Measurements from ENCODE around the gene KLHL4.
"Not testable (repeated sequence)": the region's sequence is repeated elsewhere in the genome, so short reads cannot be mapped to it uniquely, and the experiment has no call there.

KLHL4 gene

GRCh38 chrX:87661761-87662160 is 144.2 kb downstream of the KLHL4 start:
- no peak for DNase-seq (ENCODE audit: low read depth, low spot score)

DNA sequence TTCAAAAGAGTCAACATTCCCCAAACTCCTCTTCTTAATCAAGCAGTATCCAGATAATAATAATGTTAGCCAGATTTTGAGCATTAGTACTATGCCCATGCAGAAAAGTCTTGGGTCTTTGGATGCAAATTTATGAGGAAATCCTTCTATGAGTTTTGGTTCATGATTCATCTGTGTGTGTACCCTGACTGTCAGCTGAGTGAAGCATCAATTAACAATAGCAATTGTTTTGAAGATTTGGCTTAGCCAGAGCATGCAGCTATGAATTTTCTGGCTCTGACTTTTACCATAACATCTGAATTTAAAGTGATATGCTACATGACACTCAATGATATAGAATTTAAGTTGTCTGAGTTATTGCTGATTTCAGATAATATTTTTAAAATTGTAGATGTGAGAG is 145.8 kb downstream of the KLHL4 start:
- no peak for DNase-seq (ENCODE audit: low read depth, low spot score)

- no peak for DNase-seq (ENCODE audit: low read depth, low spot score)
Measured at GRCh38 chrX:87664381-87664780, 146.8 kb downstream of the KLHL4 start.

- peak; percentile 69 for DNase-seq (ENCODE audit: low read depth, low spot score)
Measured at GRCh38 chrX:87679849-87680248, 162.2 kb downstream of the KLHL4 start.

DNA sequence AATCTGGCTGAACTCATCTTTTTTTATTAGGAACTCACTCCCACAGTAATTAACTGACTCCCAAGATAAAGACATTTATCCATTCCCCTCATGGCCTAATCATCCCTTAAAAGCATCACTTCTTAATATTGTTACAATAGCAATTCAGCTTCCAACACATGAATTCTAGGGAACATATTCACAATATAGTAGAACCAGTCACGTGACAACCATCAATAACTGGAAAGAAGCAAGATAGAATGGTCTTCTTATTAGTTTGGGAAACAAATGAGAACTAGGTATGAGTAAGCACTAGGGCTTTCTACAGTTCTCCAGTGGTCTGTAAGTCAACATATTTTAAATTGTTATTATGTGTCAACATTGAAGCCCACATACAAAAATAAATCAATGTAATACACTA is 170.1 kb downstream of the KLHL4 start:
- DNase-seq (ENCODE audit: low read depth, low spot score) = no peak

DNA sequence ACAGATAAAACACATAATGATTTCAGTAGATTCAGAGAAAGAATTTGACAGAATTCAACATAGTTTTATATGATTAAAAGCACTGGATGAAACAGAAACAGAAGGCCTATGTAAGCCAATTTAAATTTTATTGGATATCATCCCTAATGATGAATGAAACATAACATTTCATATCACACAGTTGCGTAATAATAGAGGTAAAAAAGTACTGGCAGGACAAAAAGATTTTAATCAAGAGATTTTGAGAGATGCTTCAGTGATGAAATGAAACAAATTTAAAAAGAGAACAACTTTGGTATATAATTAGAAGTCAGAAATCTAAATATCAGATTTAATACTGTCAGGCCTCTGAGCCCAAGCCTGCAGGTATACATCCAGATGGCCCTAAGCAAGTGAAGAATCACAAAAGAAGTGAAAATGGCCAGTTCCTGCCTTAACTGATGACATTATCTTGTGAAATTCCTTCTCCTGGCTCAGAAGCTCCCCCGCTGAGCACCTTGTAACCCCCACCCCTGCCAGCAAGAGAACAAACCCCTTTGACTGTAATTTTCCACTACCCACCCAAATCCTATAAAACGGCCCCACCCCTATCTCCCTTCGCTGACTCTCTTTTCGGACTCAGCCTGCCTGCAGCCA is 170.6 kb downstream of the KLHL4 start:
- DNase-seq (ENCODE audit: low read depth, low spot score) = peak; percentile 35

DNA sequence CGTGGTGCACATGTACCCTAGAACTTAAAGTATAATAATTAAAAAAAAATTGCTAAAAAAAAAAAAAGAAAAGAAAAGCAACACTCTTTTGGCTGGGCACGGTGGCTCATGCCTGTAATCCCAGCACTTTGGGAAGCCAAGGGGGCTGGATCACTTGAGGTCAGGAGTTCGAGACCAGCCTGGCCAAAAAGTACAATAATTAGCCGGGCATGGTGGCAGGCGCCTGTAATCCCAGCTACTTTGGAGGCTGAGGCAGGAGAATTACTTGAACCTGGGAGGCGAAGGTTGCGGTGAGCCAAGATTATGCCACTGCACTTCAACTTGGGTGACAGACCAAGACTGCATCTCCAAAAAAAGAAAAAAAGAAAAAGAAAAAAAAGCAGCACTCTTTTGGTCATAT is 171.6 kb downstream of the KLHL4 start:
- not testable (repeated sequence) for DNase-seq (ENCODE audit: low read depth, low spot score)

DNA sequence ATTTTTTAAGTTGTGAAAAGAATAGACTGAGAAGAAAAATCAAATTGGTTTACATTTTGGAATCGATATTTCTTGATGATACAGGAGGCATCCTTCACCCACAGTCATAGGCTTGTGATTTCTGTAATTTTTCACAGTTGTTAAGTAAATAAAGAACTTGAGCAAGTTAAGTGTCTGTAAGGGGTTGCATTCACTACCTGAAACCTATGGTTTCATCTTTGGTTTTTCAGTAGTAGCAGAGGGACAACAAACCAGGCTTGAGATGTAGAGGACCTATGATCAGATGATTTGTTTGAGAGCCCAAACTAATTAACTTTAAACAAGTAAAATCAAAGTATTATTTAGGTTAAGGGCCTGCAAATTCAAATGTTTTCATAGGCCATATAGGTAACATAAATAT is 175.6 kb downstream of the KLHL4 start:
- no peak for DNase-seq (ENCODE audit: low read depth, low spot score)

DNA sequence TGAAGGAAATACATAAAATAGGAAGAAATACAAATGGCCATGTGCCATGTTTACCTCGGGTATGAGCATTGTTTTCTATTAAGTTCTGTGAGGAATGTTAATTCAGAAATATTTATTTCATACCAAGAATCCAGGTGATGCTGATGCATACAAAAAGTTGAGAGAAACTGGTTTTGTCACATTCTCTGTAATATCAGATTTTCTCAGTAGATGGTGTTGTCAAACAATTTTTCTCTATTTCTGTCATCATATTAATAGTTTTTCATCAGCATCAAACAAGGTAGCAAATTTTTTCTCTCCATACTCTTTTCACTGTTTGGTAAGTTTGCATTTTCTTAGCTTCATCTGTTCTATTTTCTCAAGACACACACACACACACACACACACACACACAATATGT is 179.8 kb downstream of the KLHL4 start:
- DNase-seq (ENCODE audit: low read depth, low spot score) = no peak

DNA sequence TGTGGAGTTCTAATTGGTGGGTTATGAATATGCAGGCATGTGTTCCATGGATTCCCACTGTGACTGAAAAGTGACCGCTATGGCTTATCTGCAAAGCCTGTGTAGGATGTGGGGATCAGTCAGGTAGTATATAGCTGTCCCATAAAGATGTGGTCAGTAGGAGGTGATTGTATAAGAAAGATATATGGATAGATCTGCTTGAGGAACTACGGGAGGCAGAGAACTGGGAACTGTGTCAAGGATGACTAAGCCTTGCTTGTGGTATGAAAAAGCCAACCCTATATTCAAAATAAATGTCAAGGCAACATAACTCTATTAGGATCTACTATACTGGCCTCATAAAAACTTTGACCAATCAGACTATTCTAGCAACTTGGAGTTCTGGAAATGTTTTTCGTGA is 185.2 kb downstream of the KLHL4 start:
- DNase-seq (ENCODE audit: low read depth, low spot score) = no peak

- not testable (repeated sequence) for DNase-seq (ENCODE audit: low read depth, low spot score)
Measured at GRCh38 chrX:87703469-87703868, 185.9 kb downstream of the KLHL4 start.

- DNase-seq (ENCODE audit: low read depth, low spot score) = no peak
Measured at GRCh38 chrX:87706134-87706533, 188.5 kb downstream of the KLHL4 start.

GRCh38 chrX:87710580-87710979 is 193.0 kb downstream of the KLHL4 start:
- DNase-seq (ENCODE audit: low read depth, low spot score) = no peak

All from ELF-1 (cell line).